Coronary artery (tissue), 2 donors: Measurements from ENCODE around the gene NAMPT.
"Not testable (repeated sequence)": the region's sequence is repeated elsewhere in the genome, so short reads cannot be mapped to it uniquely, and the experiment has no call there.

ENCODE experiments used
- DNase-seq: peaks from one replicate; pipeline ENCODE4 v3.0.0-alpha.2; 2017; ENCODE audit warnings: low spot score
- H3K27ac ChIP-seq, 2 donors: fragments of 200-600 bp; sonication (generic); one replicate each; pipeline ENCODE4 v1.5.1; 2016 to 2019
- H3K4me3 ChIP-seq: fragments of 200-600 bp; sonication (generic); 2 replicates; pipeline ENCODE4 v1.5.1; 2016; ENCODE audit warnings: mild to moderate bottlenecking, moderate library complexity
- TF ChIP-seq, protein P1 (sequence below): fragments of 200-600 bp; sonication (generic); IDR thresholded peaks from one replicate; pipeline ENCODE4 v1.5.1; 2019; ENCODE audit warnings: antibody characterized with exemption

The NAMPT gene

DNA sequence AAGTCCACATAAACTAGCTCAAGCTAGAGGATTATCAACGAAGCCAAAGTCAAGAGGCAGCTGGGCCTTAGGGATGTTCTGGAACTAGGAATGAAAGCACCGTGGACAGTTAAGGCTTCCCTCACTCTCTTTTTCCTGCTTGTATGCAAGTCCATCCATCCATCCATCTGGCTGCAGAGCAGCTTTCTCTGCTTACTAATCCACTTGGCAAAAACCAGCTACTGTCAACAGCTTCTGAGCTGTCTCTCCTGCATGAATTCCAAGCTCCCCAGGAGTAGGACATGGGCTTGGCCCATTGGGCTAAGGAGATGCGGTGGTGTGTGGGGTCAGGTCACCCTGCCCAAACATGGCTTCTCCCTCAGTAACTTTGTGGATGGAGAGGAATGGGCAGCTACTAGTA is 66.2 kb downstream of the NAMPT start:
- TF ChIP-seq, protein P1, sequence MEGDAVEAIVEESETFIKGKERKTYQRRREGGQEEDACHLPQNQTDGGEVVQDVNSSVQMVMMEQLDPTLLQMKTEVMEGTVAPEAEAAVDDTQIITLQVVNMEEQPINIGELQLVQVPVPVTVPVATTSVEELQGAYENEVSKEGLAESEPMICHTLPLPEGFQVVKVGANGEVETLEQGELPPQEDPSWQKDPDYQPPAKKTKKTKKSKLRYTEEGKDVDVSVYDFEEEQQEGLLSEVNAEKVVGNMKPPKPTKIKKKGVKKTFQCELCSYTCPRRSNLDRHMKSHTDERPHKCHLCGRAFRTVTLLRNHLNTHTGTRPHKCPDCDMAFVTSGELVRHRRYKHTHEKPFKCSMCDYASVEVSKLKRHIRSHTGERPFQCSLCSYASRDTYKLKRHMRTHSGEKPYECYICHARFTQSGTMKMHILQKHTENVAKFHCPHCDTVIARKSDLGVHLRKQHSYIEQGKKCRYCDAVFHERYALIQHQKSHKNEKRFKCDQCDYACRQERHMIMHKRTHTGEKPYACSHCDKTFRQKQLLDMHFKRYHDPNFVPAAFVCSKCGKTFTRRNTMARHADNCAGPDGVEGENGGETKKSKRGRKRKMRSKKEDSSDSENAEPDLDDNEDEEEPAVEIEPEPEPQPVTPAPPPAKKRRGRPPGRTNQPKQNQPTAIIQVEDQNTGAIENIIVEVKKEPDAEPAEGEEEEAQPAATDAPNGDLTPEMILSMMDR, result no peak
- DNase-seq, result no peak
- H3K27ac ChIP-seq, result peak overlapping the region in 1 of 2 donors; percentile 85
- H3K4me3 ChIP-seq, result no peak overlapping the region

DNA sequence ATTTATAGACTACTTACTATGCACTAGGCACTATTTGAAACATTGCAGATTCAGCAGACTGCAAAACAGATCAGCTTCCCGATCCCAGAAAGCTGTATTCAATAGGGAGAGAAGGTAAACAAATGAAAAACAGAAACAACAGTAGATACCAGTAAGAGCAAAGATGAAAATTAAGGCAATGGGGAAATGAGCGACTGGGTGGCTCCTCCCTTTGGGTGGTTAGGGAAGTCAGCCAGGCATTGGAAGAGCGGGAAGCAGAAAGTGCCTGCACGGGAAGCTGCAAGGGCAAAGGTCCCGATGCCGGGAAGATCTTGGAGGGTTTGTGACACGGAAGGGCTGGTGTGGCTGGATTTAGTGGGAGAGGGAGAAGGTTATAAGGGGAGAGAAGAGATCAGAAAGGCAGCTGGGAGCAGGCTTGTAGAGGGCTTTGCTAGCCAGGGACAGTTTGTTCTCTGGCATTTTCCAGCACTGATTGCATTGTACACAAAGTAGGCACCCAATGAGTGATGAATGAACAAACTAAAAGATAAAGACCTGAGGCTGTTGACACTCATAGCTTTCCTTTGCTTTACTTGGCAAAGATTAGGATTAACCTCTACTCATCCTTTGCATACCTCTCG is 67.8 kb downstream of the NAMPT start:
- Histone ChIP-seq H3K27ac (peak overlapping the region; percentile 68 to 85), H3K4me3 (peak overlapping the region; percentile 31)
- TF ChIP-seq, protein P1, result no peak
- DNase-seq, result peak; percentile 91

DNA sequence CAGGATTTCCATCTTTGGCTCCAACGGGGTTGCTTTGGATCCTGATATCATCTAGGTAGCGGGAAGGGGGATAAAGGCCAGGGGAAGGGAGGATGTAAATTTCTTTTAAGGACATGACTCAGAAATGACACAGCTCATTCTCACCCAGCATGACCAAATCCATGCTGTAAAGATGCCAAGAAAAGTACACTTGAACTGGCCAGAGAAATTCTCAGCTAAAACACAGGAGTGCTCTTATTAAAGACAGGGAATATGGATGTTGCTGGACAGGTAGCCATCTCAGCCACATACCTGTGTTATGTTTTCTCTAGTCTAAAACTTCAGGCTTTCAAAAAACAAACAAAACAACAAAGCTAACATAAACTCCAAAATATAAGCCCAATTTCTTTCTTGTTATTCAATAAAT is 68.3 kb downstream of the NAMPT start:
- Histone ChIP-seq H3K4me3 (no peak overlapping the region), H3K27ac (peak overlapping the region; percentile 68 to 85)
- peak; percentile 84 for DNase-seq
- TF ChIP-seq, protein P1, result no peak

DNA sequence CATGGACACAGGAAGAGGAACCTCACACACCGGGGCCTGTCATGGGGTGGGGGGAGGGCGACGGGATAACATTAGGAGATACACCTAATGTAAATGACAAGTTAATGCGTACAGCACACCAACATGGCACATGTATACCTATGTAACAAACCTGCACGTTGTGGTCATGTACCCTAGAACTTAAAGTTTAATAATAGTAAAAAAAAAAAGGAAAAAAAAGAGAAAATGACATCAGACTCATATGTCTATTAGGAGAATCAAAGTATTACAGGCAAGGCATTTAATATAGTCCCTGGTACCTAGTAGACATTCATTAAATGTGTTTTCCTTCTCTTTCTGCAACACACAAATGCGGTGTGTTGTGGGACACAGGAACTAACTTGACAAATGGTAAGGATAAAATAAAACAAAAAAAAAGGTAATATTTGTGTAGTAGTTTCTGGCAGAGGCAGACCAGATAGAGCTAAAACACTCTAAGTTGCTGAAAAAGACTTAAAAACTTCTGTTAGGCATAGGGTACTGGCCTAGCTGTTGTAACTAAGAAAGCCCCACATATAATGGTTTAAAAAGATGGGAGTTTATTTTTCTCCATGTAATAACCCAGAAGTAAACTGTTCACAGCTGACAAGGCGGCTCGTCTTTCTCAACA is 68.8 kb downstream of the NAMPT start:
- TF ChIP-seq, protein P1, result no peak
- no peak for DNase-seq
- Histone ChIP-seq H3K4me3 (no peak overlapping the region), H3K27ac (peak overlapping the region; percentile 68 to 85)

DNA sequence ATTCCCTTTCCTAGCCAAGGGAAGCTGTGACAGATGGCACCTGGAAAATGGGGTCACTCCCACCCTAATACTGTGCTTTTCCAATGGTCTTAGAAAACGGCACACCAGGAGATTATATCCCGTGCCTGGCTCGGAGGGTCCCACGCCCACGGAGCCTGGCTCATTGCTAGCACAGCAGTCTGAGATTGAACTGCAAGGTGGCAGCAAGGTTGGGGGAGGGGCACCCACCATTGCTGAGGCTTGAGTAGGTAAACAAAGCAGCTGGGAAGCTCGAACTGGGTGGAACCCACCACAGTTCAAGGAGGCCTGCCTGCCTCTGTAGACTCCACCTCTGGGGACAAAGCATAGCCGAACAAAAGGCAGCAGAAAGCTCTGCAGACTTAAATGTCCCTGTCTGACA is 75.8 kb downstream of the NAMPT start:
- DNase-seq, H3K27ac ChIP-seq, H3K4me3 ChIP-seq: not testable (repeated sequence)

DNA sequence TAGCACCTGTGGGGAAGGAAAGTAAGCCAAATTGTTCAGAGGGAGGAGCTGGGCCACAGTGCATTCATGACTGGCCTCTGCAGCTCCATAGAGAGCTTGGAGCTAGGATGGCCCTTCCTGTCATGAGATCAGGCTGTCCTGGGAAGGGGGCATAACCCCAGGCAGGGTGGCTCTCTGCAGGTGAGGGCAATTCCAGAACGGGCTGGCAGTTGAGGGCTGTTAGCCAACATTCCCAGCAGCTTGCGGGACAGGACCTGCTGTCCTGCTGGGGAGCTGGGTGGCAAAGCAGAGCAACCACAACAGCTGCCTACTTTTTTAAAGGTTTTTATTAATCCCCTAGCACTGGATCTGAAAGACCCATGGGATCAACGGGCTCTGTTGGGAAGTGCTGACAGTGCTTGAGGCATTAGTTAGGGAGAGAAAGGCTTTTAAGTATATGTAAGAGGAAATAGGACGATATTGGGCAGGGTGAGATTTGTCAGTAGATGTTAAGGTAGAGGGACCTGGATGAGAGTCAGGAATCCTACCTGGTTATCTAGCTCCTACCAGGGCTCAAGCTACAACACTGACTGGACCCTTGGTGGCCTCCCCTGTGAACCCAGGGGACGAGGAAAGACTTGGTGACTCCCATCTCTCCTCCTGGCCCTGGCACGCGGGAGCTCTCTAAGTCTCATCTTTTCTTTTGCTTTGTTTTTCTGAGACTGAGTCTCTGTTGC is 77.8 kb downstream of the NAMPT start:
- Histone ChIP-seq H3K4me3 (no peak overlapping the region), H3K27ac (no peak overlapping the region)
- DNase-seq, result no peak
- TF ChIP-seq, protein P1, result no peak

DNA sequence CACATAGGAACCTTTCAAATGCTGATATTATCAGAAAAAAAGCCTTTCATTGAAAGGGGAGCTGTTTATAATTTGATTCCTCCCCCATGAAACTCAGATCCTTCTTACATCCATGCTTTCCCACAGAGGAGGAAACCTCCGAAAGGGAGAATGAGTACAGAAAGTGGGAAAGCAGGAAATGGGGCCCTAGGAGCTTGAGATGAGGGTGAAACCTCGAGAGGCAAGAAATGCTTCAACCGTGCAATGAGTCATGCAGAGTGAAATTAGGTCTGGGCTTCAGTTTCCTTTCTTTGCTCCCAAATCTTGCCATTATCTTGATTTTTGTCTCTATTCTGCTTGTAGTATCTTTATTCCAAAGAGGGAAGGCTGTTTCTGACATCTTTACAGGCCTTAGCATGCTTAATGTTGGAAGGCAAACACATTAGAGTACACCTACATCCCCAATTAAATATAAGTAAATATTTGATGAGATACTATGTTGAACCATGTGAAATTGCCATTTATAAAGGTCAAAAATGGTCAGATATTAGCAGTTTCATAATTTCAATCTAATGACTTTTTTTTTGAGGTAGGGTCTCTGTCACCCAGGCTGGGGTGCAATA is 79.1 kb downstream of the NAMPT start:
- no peak overlapping the region for H3K27ac ChIP-seq
- no peak for DNase-seq
- TF ChIP-seq, protein P1, result no peak
- no peak overlapping the region for H3K4me3 ChIP-seq
